GM21825 (cell line): ENCODE measurements around the gene PLEKHN1.
A peak's percentile ranks its signal among the peaks of the same experiment; 100 is the strongest.
"Not testable (repeated sequence)": the region's sequence is repeated elsewhere in the genome, so short reads cannot be mapped to it uniquely, and the experiment has no call there.

Source experiments
- ATAC-seq: cut with Tn5 transposase; IDR thresholded peaks from one replicate; pipeline ENCODE4 v1.9.1; 2021; ENCODE audit warnings: mild to moderate bottlenecking, moderate library complexity; ENCODE audit not compliant: unreplicated experiment

Gene PLEKHN1

GRCh38 chr1:941588-942383 lies 24.5 kb upstream of the PLEKHN1 start:
- no peak for ATAC-seq

DNA sequence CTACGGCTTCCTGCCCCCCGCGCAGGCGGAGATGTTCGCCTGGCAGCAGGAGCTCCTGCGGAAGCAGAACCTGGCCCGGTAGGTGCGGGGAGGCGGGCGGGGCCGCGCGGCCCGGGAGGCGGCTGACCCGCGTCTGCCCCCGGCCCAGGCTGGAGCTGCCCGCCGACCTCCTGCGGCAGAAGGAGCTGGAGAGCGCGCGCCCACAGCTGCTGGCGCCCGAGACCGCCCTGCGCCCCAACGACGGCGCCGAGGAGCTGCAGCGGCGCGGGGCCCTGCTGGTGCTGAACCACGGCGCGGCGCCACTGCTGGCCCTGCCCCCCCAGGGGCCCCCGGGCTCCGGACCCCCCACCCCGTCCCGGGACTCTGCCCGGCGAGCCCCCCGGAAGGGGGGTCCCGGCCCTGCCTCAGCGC lies 23.9 kb upstream of the PLEKHN1 start:
- ATAC-seq: no peak

DNA sequence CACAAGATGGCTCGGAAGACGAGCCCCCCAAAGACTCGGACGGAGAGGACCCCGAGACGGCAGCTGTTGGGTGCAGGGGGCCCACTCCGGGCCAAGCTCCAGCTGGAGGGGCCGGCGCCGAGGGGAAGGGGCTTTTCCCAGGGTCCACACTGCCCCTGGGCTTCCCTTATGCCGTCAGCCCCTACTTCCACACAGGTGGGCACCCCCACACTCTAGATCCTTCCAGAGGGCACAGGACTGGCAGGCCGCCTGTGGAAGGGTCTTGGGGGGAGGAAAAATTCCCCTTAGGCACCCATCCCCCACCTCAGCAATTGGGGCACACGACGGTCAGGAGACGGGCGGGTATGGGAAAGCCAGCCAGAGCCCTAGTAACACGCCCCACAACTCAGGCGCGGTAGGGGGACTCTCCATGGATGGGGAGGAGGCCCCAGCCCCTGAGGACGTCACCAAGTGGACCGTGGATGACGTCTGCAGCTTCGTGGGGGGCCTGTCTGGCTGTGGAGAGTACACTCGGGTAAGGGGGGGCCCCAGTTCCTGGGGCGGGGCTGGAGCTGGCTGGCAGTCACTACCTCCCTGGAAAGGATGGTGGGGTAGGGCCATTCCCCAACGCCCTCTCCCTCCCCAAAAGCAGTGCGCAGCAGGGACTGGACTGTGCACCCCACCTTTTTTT lies 23.3 kb upstream of the PLEKHN1 start:
- ATAC-seq: no peak

GRCh38 chr1:943545-944340 lies 22.5 kb upstream of the PLEKHN1 start:
- no peak for ATAC-seq

DNA sequence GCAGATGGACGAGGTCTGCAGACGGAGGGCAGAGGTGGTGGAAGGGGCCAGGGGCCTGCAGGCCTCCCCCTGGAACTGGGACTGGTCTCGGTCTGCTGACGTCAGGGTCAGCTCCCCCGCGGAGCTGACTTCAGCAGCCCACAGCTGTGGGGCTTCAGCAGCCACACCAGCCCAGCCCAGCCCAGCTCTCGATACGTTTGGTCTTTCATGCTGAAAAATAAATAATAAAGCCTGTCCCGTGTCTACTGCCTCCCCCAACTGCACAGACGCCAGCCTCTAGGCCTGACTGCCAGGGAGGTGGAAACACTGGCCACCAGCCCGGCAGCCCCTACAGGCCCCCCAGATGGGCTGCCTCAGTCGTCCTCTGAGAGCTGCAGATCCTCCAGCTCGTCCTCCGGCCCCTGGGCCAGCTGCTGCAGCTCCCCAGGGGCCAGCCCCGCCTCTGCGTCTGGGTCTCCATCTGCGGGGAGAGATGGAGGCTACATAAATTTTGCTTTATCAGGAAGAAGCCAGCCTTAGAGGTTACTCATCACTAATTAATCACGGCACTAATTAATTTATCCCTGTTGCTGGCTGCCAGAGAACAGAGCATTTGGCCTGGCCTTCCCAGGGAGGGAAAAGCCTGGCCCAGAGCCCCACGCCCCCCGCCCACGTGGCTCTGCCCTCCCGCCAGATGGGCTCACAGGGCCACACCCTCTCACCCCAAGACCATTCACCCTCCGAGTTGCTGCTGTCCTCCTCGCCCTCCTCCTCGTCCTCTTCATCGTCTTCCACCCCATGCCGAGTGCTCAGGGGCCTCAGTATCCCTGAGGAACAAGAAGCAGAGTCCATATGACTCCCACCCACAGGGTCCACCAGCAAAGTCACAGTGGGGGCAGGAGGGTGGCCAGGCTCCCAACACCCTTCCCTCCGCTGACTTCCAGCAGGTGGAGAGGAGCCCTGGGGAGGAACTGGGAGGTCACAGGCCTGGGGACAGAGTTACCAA lies 21.6 kb upstream of the PLEKHN1 start:
- ATAC-seq: no peak

GRCh38 chr1:945688-946556 lies 20.4 kb upstream of the PLEKHN1 start:
- no peak for ATAC-seq

- ATAC-seq: not testable (repeated sequence)
Measured at GRCh38 chr1:946811-947210, 19.5 kb upstream of the PLEKHN1 start.

DNA sequence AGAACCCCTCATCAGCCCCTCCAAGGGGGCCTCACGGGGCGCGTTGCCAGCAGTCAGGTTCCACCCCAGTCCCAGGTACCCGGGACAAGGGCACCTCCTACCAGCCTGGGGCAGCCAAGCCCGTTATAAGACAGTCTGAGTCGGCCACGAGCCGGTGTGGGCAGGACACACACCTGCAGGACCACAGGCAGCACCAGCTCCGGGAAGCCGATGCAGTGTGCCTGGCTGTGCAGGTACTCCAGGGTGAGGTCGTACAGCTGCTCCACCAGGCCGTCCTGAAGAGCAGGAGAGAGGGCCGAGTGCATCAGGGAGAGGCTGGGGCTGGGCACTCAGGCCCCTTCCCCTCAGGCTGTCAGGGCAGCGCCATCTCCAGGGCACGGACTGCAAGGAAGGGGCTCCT lies 18.3 kb upstream of the PLEKHN1 start:
- ATAC-seq: no peak

DNA sequence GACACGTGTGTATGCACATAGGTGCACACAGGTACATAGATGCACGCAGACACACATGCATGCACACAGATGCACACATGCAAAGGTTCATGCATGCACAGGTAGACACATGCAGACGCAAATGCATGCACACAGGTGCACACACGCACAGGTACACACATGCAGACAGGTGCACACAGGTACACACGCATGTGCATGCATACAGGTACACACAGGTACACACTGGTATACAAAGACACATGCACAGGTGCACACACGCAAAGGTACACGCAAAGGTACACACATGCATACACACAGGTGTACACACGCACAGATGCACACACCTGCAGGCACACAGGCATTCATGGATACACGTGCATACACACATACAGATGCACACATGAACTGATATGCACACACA lies 16.0 kb upstream of the PLEKHN1 start:
- no peak for ATAC-seq

DNA sequence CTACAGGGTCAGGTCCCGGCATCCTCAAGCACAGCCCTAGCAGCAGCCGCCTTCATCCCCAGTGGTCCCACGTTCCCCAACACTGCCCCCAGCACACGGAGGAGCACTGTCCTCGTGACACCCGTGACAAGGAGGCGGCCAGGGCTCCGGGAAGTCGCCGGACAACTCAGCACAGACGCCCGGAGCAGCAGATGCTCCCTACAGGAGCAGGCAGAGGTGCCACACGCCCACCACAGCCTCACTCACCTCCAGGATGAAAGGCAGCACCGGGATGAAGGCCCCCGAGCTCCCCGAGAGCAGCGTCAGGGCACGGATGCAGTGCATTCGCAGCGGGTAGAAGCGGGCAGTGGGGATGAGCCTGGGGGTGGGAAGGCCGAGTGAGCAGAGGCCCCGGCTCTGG lies 15.4 kb upstream of the PLEKHN1 start:
- ATAC-seq: no peak

DNA sequence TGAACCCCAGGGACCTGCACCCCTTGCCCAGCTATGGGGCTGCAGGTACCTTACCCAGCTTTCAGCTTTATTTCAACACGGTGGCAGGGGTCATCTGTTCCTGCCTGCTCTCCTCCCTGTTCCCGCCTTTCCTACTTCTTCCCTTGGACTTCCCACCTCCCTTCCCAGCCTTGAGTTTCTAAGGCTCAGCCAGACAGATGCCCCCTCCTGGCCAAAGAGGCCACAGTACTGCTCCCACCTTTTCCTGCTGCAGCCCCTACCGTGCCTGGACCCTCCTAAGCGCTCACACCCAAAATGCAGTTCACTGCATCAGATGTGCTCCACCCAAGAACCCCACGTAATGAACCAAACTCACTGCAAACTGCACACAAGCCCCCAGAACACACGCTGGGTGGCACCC lies 14.9 kb upstream of the PLEKHN1 start:
- ATAC-seq: no peak

- ATAC-seq: no peak
Measured at GRCh38 chr1:952201-952600, 14.1 kb upstream of the PLEKHN1 start.

- ATAC-seq: no peak
Measured at GRCh38 chr1:952603-953002, 13.7 kb upstream of the PLEKHN1 start.

DNA sequence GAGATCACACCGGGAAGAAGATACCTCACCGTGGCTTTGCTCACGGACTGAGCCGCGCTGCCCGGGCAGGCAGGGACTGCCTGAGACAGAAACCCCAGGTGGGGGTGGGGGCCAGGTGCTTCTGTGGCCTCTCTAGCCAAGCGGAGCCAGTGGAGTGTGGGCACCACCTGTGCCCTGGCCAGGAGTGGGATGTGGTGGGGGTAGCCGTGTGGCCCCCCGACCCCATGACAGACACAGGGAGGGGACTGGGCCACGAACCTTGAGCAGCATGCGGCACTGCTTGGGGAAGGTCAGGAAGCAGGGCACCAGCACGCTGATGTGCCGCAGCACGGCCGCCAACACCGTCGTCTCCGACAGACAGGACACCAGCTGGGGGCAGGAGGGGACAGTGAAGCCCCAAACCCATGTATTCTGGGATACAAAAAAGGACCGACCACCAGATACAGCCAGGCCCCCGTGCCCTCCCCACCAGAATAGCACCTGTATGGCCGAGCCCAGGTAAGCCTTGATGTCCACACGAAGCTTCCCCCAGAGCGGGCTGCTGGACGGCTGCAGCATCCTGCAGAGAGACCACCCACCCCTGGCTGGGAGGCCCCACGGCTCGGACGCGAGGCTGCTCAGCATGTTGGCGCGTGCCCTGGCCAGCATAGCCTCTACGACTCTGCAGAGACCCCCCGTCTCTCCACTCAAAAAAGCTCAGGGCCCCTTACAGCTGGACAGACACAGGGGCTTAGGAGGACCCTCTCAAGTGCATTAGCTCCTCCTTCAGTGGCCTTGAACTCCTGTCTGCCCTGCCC lies 12.6 kb upstream of the PLEKHN1 start:
- no peak for ATAC-seq

DNA sequence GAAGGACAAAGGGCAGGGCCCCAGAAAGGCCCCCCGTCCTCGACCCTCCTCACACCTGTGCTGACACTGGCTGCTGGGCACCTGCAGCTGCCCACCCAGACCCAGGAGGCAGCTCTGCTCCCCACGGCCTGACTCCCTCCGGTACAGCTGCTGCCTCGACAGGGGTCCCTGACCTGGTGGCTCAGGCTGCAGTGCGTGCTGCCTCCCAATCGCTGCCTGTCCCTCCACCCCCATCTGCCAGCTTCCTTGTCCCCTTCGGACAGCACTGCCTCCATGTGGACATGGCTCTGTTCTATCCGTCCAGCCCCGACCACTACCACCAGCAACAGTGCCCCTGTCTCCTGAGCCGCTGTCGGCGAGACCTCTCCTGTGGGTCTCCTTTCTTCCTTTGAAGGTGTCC lies 11.4 kb upstream of the PLEKHN1 start:
- no peak for ATAC-seq

GRCh38 chr1:955474-955873 lies 10.8 kb upstream of the PLEKHN1 start:
- ATAC-seq: no peak

DNA sequence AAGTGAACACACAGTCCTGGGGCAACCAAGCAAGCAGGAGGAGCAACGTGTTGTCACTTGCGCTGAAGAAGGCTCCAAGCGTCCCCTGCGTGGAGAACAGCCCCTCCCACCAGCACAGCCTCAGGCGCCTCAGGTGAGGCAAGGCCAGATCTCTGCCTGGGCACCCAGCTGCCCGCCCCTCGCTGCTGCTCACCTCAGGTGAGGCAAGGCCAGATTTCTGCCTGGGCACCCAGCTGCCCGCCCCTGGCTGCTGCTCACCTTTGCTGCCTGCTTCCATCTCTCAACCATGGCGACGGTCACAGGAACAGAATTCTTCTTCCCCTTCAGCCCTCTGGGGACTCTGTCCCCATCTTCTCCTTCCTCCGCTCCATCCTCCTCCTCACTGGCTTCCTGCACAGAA lies 9.6 kb upstream of the PLEKHN1 start:
- ATAC-seq: no peak

- peak; percentile 60 for ATAC-seq
Measured at GRCh38 chr1:958823-959730, 7.2 kb upstream of the PLEKHN1 start, which contains the start of gene NOC2L. NOC2L (minus strand) TSS chr1:959256; CDS start chr1:959240, 16 bp downstream.
